GM12878 (cell line): Measurements from ENCODE around the gene ZBTB37.

Experiments used
- CTCF ChIP-seq, 3 experiments: IDR thresholded peaks in 2 of 3; conservative IDR thresholded peaks in 1 of 3; 2 replicates each; pipeline ENCODE4 v1.5.1; 2011; ENCODE audit warnings: low read depth in 3 of 3, low read length in 3 of 3, mild to moderate bottlenecking in 3 of 3, control low read depth in 2 of 3, moderate library complexity in 2 of 3, inconsistent platforms in 1 of 3, mixed read lengths in 1 of 3; ENCODE audit not compliant: control insufficient read depth in 2 of 3, insufficient read depth in 1 of 3; ENCODE audit errors: extremely low read depth in 1 of 3
- EP300 ChIP-seq, 2 experiments: fragments of 150-350 bp in 1 of 2; IDR thresholded peaks; 2 replicates each; pipeline ENCODE4 v1.6.1; 2011 to 2012; ENCODE audit warnings: low read depth in 2 of 2, low read length in 2 of 2, borderline replicate concordance in 1 of 2, improper control_type of control experiment in 1 of 2, inconsistent platforms in 1 of 2; ENCODE audit not compliant: control insufficient read depth in 1 of 2
- POLR2AphosphoS5 ChIP-seq: IDR thresholded peaks from 2 replicates; pipeline ENCODE4 v1.6.1; 2011; ENCODE audit warnings: mild to moderate bottlenecking, low read length, inconsistent platforms
- RBBP5 ChIP-seq: fragments of 200-600 bp; sonication (generic); conservative IDR thresholded peaks from 2 replicates; pipeline ENCODE4 v1.6.1; 2016
- TAF1 ChIP-seq: IDR thresholded peaks from 2 replicates; pipeline ENCODE4 v1.6.1; 2011; ENCODE audit warnings: mild to moderate bottlenecking, low read depth, low read length, borderline replicate concordance
- TF ChIP-seq, protein P1 (sequence below): IDR thresholded peaks from 2 replicates; pipeline ENCODE4 v1.6.1; 2012; ENCODE audit warnings: mild to moderate bottlenecking, low read depth, low read length
- TF ChIP-seq, protein P2 (sequence below): fragments of 450-650 bp; IDR thresholded peaks from 2 replicates; pipeline ENCODE4 v1.6.1; 2016; ENCODE audit warnings: mild to moderate bottlenecking

DNA sequence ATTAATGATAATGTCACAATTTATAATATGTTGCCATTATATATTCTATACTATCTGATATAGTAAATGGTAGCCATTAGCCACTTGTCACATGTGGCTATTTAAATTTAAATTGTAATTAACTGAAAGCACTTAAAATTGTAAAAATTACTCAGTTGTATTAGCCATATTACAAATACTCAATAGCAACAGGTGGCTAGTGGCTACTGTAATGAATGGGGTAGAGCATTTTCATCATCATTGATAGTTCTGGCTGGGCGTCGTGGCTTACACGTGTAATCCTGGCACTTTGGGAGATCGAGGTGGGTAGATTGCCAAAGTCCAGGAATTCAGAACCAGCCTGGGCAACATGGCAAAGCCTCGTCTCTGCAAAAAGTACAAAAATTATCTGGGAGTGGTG is 16.5 kb downstream of the ZBTB37 start:
- TF ChIP-seq EP300 (IDR thresholded peaks at IDR 0.05; ENCODE audit: borderline replicate concordance in 1 of 2, control insufficient read depth in 1 of 2, low read depth in 2 of 2, low read length in 2 of 2): no peak
- no peak for TF ChIP-seq CTCF (IDR thresholded peaks at IDR 0.05 in 2 of 3, conservative IDR thresholded peaks at IDR 0.05 in 1 of 3; ENCODE audit: control insufficient read depth in 2 of 3, extremely low read depth in 1 of 3, insufficient read depth in 1 of 3, low read depth in 3 of 3, low read length in 3 of 3)
- TF ChIP-seq TAF1: no peak
- no peak for TF ChIP-seq POLR2AphosphoS5
- no peak for TF ChIP-seq RBBP5
- TF ChIP-seq, protein P1, sequence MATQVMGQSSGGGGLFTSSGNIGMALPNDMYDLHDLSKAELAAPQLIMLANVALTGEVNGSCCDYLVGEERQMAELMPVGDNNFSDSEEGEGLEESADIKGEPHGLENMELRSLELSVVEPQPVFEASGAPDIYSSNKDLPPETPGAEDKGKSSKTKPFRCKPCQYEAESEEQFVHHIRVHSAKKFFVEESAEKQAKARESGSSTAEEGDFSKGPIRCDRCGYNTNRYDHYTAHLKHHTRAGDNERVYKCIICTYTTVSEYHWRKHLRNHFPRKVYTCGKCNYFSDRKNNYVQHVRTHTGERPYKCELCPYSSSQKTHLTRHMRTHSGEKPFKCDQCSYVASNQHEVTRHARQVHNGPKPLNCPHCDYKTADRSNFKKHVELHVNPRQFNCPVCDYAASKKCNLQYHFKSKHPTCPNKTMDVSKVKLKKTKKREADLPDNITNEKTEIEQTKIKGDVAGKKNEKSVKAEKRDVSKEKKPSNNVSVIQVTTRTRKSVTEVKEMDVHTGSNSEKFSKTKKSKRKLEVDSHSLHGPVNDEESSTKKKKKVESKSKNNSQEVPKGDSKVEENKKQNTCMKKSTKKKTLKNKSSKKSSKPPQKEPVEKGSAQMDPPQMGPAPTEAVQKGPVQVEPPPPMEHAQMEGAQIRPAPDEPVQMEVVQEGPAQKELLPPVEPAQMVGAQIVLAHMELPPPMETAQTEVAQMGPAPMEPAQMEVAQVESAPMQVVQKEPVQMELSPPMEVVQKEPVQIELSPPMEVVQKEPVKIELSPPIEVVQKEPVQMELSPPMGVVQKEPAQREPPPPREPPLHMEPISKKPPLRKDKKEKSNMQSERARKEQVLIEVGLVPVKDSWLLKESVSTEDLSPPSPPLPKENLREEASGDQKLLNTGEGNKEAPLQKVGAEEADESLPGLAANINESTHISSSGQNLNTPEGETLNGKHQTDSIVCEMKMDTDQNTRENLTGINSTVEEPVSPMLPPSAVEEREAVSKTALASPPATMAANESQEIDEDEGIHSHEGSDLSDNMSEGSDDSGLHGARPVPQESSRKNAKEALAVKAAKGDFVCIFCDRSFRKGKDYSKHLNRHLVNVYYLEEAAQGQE: no peak
- TF ChIP-seq, protein P2, sequence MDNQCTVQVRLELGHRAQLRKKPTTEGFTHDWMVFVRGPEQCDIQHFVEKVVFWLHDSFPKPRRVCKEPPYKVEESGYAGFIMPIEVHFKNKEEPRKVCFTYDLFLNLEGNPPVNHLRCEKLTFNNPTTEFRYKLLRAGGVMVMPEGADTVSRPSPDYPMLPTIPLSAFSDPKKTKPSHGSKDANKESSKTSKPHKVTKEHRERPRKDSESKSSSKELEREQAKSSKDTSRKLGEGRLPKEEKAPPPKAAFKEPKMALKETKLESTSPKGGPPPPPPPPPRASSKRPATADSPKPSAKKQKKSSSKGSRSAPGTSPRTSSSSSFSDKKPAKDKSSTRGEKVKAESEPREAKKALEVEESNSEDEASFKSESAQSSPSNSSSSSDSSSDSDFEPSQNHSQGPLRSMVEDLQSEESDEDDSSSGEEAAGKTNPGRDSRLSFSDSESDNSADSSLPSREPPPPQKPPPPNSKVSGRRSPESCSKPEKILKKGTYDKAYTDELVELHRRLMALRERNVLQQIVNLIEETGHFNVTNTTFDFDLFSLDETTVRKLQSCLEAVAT: no peak
